HG02943 (cell line): Measurements from ENCODE around the gene SLC2A11.

Experiments
- ATAC-seq: cut with Tn5 transposase; IDR thresholded peaks from one replicate; pipeline ENCODE4 v1.9.1; 2021; ENCODE audit warnings: mild to moderate bottlenecking, low read depth, moderate library complexity; ENCODE audit not compliant: unreplicated experiment

SLC2A11 gene

GRCh38 chr22:23831781-23832180 is 25.9 kb upstream of the SLC2A11 start:
- ATAC-seq: no peak

DNA sequence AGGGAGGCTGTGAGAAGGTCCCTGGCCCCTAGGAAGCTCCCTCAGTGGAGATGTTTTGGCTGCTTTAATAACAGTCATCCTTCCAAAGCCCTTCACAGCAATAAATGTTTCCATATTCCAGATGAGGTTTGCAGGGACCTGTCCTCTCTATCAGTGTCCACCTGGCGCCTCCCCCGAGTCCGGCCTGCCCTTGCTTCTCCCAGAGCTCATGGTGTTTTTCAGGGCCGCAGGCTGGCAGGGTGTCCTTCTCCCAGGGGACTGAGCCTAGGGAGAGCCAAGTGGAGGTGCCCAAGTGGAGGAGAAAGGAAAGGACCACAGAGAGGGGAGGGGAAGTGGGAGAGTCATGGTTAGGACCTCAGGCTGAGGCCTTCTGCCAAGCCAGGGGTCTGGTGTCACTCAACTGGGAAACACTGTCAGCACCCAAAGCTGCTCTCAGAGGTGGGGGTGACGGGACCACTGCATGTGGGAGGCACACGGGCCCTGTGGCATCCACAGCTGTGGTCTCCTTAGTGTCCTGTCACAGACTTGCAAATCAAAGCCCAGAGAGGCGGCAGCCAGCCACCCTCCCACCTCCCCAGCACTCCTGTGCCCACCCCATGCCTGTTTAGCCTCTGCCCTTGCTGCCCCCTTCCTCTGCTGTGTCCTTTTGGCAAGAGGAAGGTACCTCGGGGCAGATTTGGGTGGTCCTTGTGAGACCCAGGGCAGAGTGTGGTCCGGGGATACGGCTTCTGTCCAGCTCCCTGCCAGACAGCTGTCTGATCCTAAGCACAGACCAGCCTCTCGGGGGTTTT is 25.3 kb upstream of the SLC2A11 start:
- ATAC-seq: no peak

- no peak for ATAC-seq
These were observed 24.5 kb upstream of the SLC2A11 start for GRCh38 chr22:23833017-23833751.

DNA sequence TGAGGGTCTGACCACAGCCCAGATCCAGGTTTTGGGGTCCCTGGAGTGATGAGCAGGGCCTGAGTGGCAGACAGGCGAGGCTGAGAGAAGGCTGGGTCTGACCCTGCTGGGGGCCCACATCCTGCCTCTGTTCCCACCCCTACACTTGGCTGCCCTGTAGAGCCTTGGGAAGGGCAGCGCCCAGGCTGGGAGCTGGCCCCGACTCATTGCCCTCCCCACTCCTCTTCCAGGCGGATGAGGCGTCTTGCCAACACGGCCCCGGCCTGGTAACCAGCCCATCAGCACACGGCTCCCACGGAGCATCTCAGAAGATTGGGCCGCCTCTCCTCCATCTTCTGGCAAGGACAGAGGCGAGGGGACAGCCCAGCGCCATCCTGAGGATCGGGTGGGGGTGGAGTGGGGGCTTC is 23.8 kb upstream of the SLC2A11 start:
- ATAC-seq: no peak

DNA sequence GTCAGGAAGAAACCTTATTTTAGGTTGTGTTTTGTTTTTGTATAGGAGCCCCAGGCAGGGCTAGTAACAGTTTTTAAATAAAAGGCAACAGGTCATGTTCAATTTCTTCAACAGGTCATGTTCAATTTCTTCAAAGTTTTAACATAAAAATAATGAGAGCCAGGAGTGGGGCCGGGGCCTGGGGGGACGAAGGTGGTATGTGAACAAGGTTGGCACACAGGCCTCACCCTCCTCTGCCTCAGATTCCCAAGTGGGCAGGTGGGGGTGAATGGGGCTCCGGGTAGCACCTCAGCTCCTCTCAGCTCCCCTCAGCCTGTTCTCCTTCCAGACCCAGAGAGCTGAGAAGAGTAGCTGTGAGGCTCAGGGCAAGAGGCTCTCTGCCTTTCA is 23.3 kb upstream of the SLC2A11 start:
- no peak for ATAC-seq

DNA sequence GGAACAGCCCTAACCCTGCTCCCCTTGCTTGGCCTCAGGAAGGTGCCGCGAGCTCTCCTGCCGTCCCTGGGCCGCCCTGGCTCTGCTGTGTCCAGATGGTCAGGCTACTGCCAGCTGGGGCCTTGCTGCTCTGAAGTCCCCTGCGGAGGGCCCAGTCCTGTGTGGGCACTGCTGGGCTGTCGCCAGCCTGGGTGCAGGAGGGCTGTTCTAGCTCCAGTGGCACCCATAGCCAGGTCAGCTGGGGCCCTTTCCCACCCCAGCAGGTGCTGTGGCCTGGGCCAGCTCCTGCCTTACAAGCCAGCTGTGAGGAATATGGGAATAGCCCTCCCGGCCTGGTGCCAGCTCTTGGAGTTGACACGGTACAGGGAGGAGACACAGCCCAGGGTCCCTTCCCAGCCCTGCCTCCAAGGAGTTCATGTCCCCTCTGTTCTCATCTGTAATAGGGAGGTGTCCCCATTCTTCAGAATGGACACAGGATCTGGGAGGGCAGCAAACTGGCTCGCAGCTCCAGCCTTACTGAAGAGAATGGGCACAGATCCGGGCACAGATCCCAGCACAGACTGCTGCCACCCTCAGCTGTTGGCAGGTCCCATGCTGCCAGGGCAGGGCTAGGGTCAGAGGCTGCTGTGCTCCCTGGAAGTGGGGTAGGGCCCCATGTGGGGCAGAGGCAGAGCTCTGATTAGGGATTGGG is 22.7 kb upstream of the SLC2A11 start:
- ATAC-seq: no peak

DNA sequence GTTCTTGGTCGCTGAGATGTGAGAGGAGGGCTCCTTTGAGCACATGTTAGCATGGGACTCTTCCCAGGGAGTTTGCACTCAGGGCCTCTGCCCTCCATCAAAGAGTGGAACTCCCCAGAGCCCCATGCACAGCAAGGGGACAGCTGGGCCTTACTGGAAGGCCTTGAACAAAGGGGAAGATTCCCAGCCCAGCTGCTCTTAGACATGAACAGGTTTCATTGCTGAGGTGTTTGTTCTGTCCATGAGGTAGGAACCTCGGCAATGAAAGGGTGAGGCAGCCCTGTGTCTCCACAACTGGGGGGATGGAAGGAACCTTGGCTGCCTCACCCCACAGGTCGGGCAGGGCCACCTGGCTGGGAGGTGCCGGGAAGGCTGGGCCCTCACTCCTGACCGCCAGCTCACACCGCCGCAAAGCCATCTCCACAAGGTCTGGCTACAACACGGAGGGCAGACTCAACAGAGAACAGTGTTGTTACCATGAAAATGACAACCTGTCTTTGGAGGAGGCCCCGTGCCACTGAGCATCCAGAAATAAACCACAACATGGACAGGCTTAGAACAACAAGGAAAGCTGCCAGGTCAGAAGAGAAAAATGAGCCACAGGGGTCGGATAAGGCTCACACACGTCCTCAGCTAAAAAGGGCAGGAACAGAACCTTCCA is 22.1 kb upstream of the SLC2A11 start:
- no peak for ATAC-seq

DNA sequence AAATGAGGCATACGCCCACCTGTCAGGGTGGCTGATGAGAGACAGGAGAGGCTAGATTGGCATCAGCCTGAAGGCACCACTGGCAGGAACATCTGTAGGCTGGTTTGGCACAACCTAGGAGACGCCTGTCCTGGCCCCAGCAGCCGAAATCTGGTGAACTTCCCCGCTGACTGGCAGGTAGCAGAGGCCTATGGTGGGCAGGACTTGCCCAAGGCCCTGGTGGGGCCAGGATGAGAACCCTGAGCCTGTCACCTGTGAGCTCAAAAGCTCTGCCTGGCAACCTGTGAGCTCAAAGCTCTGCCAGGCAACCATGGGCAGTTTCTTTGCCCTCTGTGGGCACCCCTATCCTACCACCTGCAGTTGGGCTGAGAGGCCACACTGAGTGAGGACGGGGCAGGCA is 21.4 kb upstream of the SLC2A11 start:
- no peak for ATAC-seq

DNA sequence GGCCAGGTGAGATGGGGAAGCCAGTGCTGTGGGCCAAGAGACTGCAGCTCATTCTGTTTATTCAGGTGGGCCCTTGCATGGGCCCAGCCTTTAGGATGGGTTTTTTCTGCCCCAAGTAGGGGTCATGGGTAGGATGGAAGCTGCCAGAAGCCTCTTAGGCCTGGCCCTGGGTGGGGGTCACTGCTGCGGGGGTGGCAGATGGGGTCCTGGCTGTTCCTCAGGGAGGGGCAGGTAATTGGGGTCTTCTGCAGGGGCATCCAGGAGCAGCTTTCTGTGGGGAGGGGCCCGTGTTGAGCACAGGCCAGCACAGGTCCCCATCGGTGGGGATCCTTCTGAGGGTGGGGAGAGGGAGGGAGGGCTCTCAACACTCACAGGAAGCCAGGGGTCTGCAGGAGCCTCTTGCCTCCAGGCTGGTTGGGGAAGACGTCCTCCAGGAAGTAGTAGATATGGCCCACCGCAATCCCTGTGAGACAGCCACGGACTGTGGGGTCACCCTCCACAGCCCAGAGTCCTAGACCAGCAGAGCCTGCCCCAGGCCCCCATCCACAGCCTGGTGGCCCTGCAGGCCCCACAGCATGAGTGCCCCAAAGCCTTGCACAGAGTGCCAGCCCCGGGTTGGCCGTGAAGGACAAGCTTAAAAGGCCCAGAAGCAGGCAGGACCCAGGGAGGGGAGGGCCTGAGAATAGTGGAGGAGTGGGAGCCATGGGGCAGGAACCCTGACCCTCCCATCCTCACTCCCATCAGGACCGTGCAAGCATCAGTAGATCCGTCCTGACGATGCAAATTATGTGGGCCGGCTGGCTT is 20.8 kb upstream of the SLC2A11 start:
- ATAC-seq: no peak

GRCh38 chr22:23837496-23837859 is 20.2 kb upstream of the SLC2A11 start:
- ATAC-seq: no peak

GRCh38 chr22:23837911-23838680 is 19.6 kb upstream of the SLC2A11 start:
- peak; percentile 9 for ATAC-seq

GRCh38 chr22:23838681-23839468 is 18.8 kb upstream of the SLC2A11 start, which contains the start of gene DERL3:
Gene DERL3 (minus strand): TSS chr22:23839006. CDS start chr22:23838987, 19 bp downstream.
- ATAC-seq: peak; percentile 76

- no peak for ATAC-seq
These were observed 17.6 kb upstream of the SLC2A11 start for GRCh38 chr22:23840026-23840425.

DNA sequence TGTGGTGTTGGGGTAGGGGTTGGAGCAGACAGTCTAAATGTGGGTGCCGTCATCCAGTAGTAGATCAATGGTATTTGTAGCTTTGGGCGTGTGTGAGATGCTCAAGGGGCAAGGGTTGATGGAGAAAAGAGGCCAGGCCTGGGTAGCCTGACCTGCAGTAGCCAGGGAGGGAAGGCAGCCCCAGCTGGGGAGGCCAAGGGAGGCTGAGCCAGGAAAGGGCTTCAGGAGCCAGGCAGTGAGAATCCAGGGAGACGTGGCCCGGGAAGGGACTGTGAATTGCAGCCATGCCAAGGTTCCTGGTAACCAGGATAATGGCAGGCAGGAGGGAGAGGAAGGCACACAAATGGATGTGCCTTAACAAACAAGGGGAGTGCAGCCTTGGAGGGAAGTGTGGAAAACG is 16.4 kb upstream of the SLC2A11 start:
- no peak for ATAC-seq

DNA sequence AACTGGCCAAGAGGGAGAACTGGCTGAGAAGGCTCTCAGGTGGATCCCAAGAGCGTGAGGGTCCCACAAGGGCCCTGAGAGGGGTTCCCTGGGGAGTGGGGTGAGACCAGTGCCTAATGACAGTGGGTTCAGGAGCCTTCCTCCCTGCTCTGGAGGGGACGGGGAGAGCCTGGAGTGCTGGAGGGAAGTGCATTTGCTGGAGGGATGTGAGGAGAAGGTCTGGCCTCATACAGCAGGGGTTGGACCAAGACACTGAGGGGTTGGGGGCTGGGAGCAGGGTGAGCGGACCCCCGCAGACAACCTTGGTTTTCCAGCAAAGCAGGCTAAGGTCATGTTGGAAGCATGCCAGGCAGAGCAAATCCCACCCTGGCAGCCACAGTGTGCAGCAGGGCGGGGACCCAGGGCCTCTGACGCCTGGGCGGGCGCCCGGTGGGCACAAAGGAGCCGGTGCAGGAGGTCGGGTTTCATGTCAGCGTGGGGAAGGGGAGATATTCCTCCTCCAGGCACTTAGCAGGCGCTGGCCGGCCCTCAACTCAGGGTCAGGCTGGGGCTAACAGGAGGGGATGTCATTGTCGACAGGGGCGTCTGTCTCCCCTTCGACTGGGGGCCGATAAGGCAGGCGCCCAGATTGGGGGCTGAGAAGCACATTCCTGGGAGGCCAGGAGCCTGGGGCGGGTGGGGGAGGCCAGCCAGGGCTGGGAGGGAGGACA is 15.8 kb upstream of the SLC2A11 start:
- no peak for ATAC-seq

DNA sequence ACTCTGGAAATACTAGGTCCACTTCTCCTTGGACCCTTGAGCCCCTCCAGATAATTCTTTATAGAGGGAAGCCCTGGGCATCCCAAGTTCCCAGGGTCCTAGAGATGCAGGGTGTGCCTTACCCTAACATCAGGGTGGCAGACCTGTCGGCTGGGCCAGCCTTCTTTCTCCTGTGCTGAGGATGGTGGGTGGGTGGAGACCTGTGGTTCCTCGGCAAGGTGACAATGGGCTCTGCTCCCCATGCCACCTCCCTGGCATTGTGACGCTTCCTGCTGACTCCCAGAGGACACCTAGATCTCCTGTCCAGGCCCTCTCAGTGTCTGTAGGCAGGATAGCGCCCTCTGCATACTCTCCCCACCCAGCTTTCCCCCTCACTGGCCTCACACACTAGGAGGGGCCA is 15.1 kb upstream of the SLC2A11 start:
- no peak for ATAC-seq

DNA sequence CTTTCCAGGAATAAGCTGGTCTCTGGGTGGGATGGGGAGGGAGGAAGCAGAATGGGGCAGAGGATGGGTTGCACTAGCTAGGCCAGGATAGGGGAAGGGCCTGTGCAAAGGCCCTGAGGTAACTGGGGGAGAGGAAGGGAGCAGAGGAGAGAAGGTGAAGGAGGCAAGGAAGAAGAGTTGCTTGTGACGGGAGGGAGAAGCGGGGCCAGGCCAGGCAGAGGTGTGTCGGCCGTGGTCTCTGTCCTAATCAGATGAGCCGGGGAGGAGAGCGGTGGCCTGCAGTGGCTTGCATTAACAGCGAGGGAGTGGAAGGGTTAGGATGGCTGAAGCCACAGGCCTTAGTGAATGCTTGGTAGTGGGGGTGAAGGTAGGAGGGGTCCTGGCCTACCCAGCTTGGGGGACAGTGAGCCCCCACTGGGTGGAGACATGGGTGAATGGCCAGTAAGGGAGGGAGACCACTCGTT is 12.9 kb upstream of the SLC2A11 start:
- ATAC-seq: no peak
